DMS53 (cell line): Measurements from ENCODE around the gene DDIAS.
A peak's percentile ranks its signal among the peaks of the same experiment; 100 is the strongest.

Experiments used
- DNase-seq: peaks from one replicate; lab custom pipeline; 2025; lab: John Stamatoyannopoulos, UW

The DDIAS gene

DNA sequence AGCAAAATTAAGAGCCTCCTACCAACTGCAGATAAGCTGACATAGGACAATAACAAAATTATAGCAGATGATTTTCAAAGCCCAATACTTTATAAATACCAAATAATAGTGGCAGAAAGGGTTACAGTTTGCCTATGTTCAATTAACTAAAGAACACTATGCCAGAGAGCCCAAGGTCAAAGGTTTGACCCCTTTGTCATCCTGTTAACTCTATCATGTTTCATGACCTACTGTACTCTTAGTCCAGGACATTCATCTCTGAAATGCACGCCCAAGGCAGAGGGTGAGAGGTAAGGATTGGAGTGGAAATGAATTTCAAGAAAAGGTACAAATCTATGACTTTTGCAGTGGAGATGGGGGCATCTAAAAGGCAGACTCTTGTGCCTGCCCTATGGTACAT is 70.6 kb downstream of the DDIAS start:
- DNase-seq = no peak

DNA sequence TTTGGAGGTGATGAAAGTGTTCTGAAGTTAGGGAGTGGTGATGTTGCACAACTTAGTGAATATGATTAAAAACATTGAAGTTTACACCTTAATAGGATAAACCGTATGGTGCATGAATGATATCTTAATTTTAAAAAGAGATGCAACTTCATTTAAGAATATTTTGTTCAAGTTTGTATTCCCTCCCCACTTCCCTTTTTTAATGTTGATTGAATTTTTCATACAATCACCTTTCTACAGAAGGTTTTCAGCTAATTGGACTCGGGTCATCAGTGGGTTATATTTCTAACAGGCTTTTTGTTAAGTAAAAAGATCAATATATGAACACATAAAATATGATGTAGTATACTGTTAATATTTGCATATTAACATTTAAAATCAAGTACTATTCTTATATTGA is 72.6 kb downstream of the DDIAS start:
- DNase-seq = no peak

GRCh38 chr11:82974851-82975250 is 73.3 kb downstream of the DDIAS start:
- DNase-seq = no peak

- DNase-seq = no peak
Measured at GRCh38 chr11:82975882-82976281, 74.3 kb downstream of the DDIAS start.

- no peak for DNase-seq
Measured at GRCh38 chr11:82976786-82977185, 75.2 kb downstream of the DDIAS start.

DNA sequence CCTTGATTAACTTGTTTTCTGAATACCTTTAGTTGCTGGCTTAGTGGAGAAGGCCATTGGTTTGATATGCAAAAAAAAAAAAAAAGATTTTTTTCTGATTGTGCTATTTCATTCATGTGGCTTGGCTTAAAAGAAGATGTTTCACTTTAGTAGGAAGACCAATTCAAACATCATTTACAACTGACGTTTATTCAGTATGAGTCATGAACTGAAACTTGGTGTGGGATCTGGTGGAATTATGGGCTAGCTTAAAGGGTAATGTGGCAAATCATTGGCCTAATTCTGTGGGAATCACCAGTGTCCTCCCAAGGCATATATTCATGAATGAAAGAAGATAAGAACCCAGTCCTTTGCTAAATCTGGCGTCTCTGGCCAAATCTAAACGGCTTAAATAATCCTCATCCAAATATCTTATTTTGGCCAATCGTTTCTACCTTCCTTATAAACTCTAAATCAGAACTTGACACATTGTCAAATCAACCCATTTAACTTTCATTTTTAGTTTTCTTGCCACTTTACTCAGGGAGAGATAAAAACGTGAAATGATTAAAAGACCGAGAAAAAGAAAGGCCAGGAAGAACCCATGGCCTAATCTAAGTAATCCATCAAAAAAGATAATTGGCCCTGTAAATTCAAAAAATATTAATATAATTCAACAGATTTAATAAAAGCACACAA is 77.0 kb downstream of the DDIAS start:
- peak; percentile 67 for DNase-seq

- DNase-seq = no peak
Measured at GRCh38 chr11:82979824-82980223, 78.3 kb downstream of the DDIAS start.

GRCh38 chr11:82980292-82980691 is 78.8 kb downstream of the DDIAS start:
- no peak for DNase-seq

DNA sequence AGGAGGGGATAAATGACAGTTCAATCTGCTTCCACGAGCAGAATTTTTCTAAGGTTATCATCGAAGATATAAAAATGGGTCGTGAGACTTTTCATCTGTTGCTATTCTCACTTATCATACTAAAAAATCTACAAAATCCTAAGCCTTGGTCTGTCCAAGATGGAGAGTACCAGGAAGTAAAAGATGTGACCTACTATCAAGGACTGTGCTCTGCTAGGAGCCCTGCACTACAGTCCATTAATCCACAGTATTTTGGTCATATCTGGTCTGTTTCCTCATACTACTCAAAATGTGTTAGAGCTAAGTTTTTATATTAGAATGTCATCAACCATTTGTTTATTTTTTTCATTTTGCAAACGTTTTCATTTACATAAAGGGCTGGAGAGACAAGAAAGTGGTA is 79.4 kb downstream of the DDIAS start:
- DNase-seq = no peak

- no peak for DNase-seq
Measured at GRCh38 chr11:82981852-82982251, 80.3 kb downstream of the DDIAS start.
